VCaP (cell line): ENCODE data around the gene B4GALT2.

Experiments used
- H3K27ac ChIP-seq: fragments of 450-650 bp; 2 replicates; pipeline ENCODE4 v1.5.1; 2017
- CTCF ChIP-seq: fragments of 450-650 bp; conservative IDR thresholded peaks from 2 replicates; pipeline ENCODE4 v1.5.1; 2017; ENCODE audit warnings: mild to moderate bottlenecking, moderate library complexity

The B4GALT2 gene

GRCh38 chr1:43996733-43997115, 17.7 kb downstream of the B4GALT2 start:
- no peak overlapping the region for H3K27ac ChIP-seq
- no peak for TF ChIP-seq CTCF

GRCh38 chr1:43997295-43997999, 18.4 kb downstream of the B4GALT2 start:
- H3K27ac ChIP-seq = no peak overlapping the region
- TF ChIP-seq CTCF = no peak

GRCh38 chr1:43998000-43998378, 19.0 kb downstream of the B4GALT2 start:
- no peak overlapping the region for H3K27ac ChIP-seq
- no peak for TF ChIP-seq CTCF

- TF ChIP-seq CTCF = no peak
- no peak overlapping the region for H3K27ac ChIP-seq
These were observed 20.4 kb downstream of the B4GALT2 start for GRCh38 chr1:43999455-43999854.

GRCh38 chr1:44000122-44000665, 21.2 kb downstream of the B4GALT2 start:
- TF ChIP-seq CTCF = no peak
- H3K27ac ChIP-seq = no peak overlapping the region

GRCh38 chr1:44002165-44002564, 23.2 kb downstream of the B4GALT2 start:
- no peak overlapping the region for H3K27ac ChIP-seq
- no peak for TF ChIP-seq CTCF

GRCh38 chr1:44002606-44003157, 23.7 kb downstream of the B4GALT2 start:
- TF ChIP-seq CTCF = no peak; the same call in 1 of the 2 replicates
- no peak overlapping the region for H3K27ac ChIP-seq
